ENCODE data around the gene KIF4B. TPM values are rescaled to one million over a fixed set of nuclear protein-coding genes. Genes with fewer than 3 reads are reported as not detected.

Gene KIF4B
- polyA plus RNA-seq, 4 donors: 0.17 to 0.28 (median 0.22) TPM

DNA sequence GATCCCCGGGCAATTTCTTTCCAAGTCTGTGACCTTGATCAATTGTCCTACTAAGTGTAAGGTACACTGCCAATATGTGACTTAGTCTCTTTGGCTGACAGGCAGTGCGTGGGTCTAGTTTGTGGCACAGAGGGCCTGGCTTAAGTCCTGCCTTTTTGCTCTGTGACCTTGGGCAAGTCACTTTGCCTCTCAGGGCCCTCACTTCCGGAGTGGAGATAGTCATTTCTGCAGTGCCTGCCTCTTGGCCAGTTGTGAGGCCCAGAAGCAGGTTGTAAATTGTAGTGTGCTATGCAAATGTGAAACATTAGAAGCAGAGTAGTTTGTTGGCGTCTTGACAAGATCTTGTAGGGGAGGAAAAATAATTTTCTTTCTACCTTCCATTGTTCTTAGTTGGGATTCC is 39.0 kb downstream of the KIF4B start:
- DNase-seq (ENCODE audit: low read depth in 4 of 4, low spot score in 3 of 4): no peak

DNA sequence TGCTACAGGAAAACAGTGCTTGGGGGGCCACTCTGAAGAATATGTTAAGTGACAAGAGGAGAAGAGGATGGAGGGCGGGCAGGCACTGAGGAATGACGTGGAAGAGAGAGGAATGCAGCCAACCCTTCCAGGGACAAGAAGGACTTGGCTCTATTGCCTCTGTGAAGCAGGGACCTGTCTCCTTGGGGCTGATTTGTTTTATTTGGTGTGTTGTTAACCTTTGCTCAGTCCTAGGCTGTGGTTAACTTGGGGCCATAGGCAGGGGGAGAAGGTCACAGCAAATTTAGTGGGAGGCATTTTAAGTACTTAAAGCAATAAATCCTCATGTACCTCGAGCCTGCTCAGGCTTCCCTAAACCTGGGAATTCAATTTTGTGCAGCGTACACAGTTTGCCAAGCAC is 39.9 kb downstream of the KIF4B start:
- peak in 2 of 4 donors; percentile 5 to 28 for DNase-seq (ENCODE audit: low read depth in 4 of 4, low spot score in 3 of 4)

DNA sequence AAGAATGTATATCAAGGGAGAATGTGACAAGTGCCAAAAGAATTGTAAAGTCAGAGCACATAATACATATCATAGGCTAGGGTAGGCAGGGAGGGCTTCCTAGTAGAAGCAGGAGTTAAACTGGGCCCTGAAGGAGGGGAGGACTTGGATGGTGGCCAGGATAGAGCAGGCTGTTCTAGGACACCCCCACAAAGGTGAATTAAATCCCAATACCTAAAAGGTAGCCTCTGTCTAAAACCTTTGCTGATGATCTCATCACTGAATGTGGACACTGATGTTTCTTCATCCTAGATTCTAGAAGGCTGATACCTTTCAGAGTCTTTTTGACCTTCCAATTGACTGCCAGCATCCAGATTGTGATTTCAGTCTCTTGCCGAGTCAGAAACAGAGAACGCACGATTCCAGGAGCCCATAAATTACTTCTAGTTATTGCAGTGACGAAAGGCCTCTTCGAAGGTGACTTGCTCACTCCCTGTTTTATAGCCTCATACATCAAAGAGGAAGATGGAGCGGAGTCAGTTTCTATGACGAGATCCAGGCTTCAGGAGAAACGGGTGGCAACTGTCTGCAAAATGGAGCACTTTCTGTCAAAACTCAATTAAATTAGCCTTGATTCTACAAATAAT is 43.2 kb downstream of the KIF4B start:
- no peak for DNase-seq (ENCODE audit: low read depth in 4 of 4, low spot score in 3 of 4)

DNA sequence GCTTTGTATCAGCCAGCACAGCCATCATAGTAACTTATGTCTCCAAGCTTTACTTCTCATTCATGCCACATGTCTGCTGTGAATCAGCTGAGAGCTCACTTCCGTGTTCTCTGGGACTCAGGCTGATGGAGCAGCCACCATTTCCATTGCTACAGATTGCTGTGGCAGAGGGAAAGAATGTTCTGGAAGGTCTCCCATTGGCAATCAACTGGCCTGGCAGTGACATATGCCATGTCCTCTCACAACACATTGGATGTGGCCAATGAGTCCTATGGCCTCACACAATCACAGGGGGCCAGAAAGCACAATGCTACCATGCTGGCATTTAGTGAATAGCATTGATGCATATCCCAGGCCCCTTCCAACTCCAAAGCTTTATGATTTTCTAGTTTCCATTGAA is 44.1 kb downstream of the KIF4B start:
- DNase-seq (ENCODE audit: low read depth in 4 of 4, low spot score in 3 of 4): no peak

DNA sequence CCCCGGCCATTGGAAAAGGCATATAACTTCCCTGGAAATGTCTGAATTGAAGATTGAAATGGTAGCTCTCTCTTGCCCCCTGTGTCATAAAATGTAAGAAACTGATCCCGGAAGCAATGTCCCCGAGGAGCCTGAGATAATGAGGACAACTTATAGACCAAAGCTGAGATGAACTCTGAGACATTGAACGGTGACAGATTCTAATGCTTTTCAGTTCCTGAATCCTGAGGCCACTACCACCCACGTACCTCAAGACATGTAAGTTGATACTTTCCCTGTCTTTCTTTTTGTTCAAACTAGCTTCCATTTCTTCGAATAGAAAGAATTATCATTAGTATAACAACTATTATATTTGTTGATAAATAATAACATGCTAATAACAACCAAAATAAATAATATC is 51.0 kb downstream of the KIF4B start:
- DNase-seq (ENCODE audit: low read depth in 4 of 4, low spot score in 3 of 4): no peak

DNA sequence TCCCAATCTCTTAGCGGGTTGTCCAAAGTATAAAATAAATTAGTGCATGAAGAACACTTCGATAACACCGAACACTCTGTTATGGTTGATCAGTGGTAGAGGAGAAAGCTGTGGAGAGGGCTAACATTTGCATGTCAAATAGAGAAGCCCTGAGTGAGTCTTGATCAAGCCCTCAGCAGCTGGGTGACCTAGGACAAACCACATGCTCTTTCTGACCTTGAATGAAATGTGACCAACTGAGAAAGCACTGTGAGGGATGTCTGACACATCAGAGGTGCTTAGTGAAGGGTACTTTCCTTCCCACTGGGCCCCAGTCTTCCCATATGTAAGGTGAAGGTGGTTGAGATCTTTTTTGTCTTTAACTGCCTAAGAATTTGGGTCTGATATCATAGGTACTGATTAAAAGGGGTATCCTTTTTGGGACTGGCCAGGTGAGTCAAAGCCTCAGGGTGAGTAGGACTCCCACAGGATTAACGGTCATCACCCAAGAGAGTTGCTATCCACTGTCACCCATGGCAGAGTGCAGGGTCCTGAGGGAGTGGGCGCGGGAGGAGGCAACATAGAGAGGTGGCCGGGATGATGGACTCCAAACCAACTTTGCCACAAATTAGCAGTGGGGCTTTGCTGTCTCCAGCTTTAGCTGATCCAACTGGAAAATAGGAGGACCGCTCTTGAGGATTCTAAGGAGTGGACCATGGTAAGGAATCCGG is 53.5 kb downstream of the KIF4B start:
- DNase-seq (ENCODE audit: low read depth in 4 of 4, low spot score in 3 of 4): no peak

Other genes with a start within 250 kb of the KIF4B start
- gene FAXDC2, start 163.2 kb upstream of the KIF4B start, polyA plus RNA-seq (ENCODE audit: insufficient read length in 4 of 4): 10 to 100 TPM; 33.3 to 40.5 (median 38.9) TPM
- 10 to 100 TPM; 72.4 to 88.6 (median 84.6) TPM for gene CNOT8, start 155.1 kb upstream of the KIF4B start, polyA plus RNA-seq (ENCODE audit: insufficient read length in 4 of 4)
- 10 to 100 TPM; 20.6 to 22.3 (median 21.5) TPM for gene GEMIN5, start 75.5 kb upstream of the KIF4B start, polyA plus RNA-seq (ENCODE audit: insufficient read length in 4 of 4)
- 10 to 100 TPM; 52.8 to 62.1 (median 54.1) TPM for gene MRPL22, start 72.7 kb upstream of the KIF4B start, polyA plus RNA-seq (ENCODE audit: insufficient read length in 4 of 4)

All from right renal pelvis (tissue), 4 donors.